CD4-positive, alpha-beta memory T cell (primary cell): ENCODE results near the gene PMS1. TPM values are rescaled to one million over a fixed set of nuclear protein-coding genes. Genes with fewer than 3 reads are reported as not detected.
A peak's percentile ranks its signal among the peaks of the same experiment; 100 is the strongest.

Experiments
- CTCF ChIA-PET: fragments of 350-600 bp; sonication (Branson Sonifier 250); formaldehyde crosslinking; loops from one replicate; lab custom pipeline; 2021; ENCODE audit warnings: inconsistent platforms; ENCODE audit not compliant: partially characterized antibody; lab: Charles Lee
- POLR2A ChIA-PET: fragments of 350-600 bp; sonication (Branson Sonifier 250); formaldehyde crosslinking; loops from one replicate; lab custom pipeline; 2021; ENCODE audit not compliant: partially characterized antibody; lab: Charles Lee
- DNase-seq, 5 donors: peaks; one replicate each; pipeline versions ENCODE4 v3.0.0 to v3.0.0-alpha.2; 2020 to 2022; ENCODE audit warnings: mixed read lengths in 1 of 5
- H3K27ac ChIP-seq: one replicate; pipeline ENCODE4 v1.7.0; 2013; ENCODE audit warnings: low read depth, low read length
- H3K27me3 ChIP-seq: 2 replicates; pipeline ENCODE4 v1.7.0; 2013; ENCODE audit warnings: mild to moderate bottlenecking, low read length, moderate library complexity; ENCODE audit not compliant: insufficient read depth
- H3K36me3 ChIP-seq: 2 replicates; pipeline ENCODE4 v1.7.0; 2013; ENCODE audit warnings: mild to moderate bottlenecking, low read length, moderate library complexity; ENCODE audit not compliant: insufficient read depth
- H3K4me1 ChIP-seq: 2 replicates; pipeline ENCODE4 v1.7.0; 2013; ENCODE audit warnings: mild to moderate bottlenecking, low read length, moderate library complexity; ENCODE audit not compliant: insufficient read depth
- H3K4me3 ChIP-seq, 2 donors: one replicate each; pipeline ENCODE4 v1.7.0; 2013; ENCODE audit warnings: low read length in 2 of 2, mild to moderate bottlenecking in 1 of 2
- H3K9me3 ChIP-seq, 2 donors: one replicate each; pipeline ENCODE4 v1.7.0; 2013; ENCODE audit warnings: low read length in 2 of 2, control low read depth in 1 of 2; ENCODE audit not compliant: control insufficient read depth in 1 of 2
- H3K27ac Mint-ChIP-seq, 7 donors: one replicate each; pipeline ENCODE4 v1.8.0; 2020 to 2021; ENCODE audit warnings: mixed read lengths in 7 of 7, mild to moderate bottlenecking in 6 of 7, inconsistent platforms in 3 of 7, moderate library complexity in 3 of 7
- H3K27me3 Mint-ChIP-seq, 2 donors: one replicate each; pipeline ENCODE4 v1.8.0; 2020 to 2021; ENCODE audit warnings: mixed read lengths in 2 of 2
- H3K36me3 Mint-ChIP-seq, 2 donors: one replicate each; pipeline ENCODE4 v1.8.0; 2020 to 2021; ENCODE audit warnings: mixed read lengths in 2 of 2, inconsistent platforms in 1 of 2, mild to moderate bottlenecking in 1 of 2
- H3K4me1 Mint-ChIP-seq, 4 donors: one replicate each; pipeline ENCODE4 v1.8.0; 2020 to 2021; ENCODE audit warnings: mixed read lengths in 4 of 4, mild to moderate bottlenecking in 1 of 4
- H3K4me3 Mint-ChIP-seq, 8 donors: one replicate each; pipeline ENCODE4 v1.8.0; 2020 to 2021; ENCODE audit warnings: mixed read lengths in 8 of 8, mild to moderate bottlenecking in 7 of 8, moderate library complexity in 6 of 8, inconsistent platforms in 3 of 8
- H3K9me3 Mint-ChIP-seq, 8 donors: one replicate each; pipeline ENCODE4 v1.8.0; 2020 to 2021; ENCODE audit warnings: mixed read lengths in 8 of 8, mild to moderate bottlenecking in 5 of 8, inconsistent platforms in 3 of 8, moderate library complexity in 1 of 8
- intact Hi-C: fragments of 100-400 bp; cut with micrococcal nuclease; formaldehyde crosslinking; loops from one replicate; pipeline ENCODE4 v1.15.1; 2023
- polyA plus RNA-seq, 2 donors: library from polyadenylated mRNA; unstranded; fragments of 300-500 nt; fragmentation: Illumina TruSeq; gene quantifications; one replicate each; pipeline ENCODE4 v1.2.3, GENCODE V29; 2021
- total RNA-seq, 2 experiments: library from RNA; stranded (reverse); gene quantifications; one replicate each; pipeline ENCODE4 v1.2.3, GENCODE V29; 2021

The PMS1 gene
- total and polyA plus RNA-seq, 4 experiments from 2014 or later: 9.1 to 35.1 (median 22.6) TPM

DNA sequence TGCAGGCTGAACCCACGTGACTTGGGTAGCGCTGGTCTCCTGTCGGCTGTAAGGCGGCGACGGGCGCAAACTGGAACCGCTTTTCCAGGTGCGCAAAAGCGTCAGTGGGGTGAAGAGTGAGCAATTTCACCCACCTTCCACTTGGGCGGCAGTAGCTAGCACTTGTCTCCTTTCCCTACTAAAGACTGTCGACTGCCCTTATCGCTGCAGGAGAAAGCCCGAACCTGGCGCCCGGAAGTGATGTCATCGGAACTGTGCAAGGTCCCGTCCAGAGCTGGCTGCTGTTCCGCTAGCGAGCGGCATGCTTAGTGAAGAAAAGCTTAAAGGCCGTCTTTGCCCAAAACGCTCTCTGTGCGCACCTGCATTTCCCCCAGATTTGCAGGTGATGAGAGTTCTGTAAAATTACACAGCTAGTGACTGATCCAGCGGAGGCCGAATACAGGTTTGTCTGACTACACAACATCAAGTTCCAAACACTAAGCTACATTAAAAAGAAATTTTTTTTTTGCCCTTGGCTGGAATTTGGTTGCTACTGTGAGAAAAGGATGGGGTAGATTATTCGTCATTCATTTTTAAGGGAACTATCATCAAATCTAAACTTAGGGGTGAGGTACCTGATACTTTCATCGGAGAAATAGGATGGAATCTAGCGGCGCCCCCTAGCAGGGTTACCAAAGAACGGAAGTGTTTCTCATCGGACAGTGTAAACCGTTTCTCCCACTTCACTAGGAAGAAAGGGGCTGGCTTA, 21.5 kb upstream of the PMS1 start, which contains the start of gene OSGEPL1:
TSS of gene OSGEPL1 (minus strand) at position 242 of the 748 bp plus-strand sequence. CDS start 1,152 bp downstream, outside the sequence.
- no peaks in the 10 kb centered on the region for H3K36me3 ChIP-seq
- H3K36me3 Mint-ChIP-seq: peaks cover 11 to 18% of the 10 kb centered on the region in 2 donors
- peak within 1 kb of the TSS; percentile 88 for H3K27ac ChIP-seq
- H3K9me3 Mint-ChIP-seq: peaks cover 0 to 1% (median 0%) of the 10 kb centered on the region in 8 donors
- intact Hi-C loops: loop anchor here (1.0 to 5.0 kb wide), 6 partner anchors 11 to 555 kb away; partner anchors contain the start of genes ASNSD1, HIBCH, ORMDL1 and PMS1
- CTCF ChIA-PET: interaction anchor here (0.5 to 6.9 kb wide), 28 partner anchors 10 to 917 kb away, joined by 3 to 83 read pairs (median 6); partner anchors contain the start of genes ANKAR, ASNSD1, ORMDL1 and PMS1
- H3K27ac Mint-ChIP-seq: peak within 1 kb of the TSS; percentile 95 to 99 (median 97)
- H3K4me3 ChIP-seq: peak within 1 kb of the TSS; percentile 87 to 94
- no peaks in the 10 kb centered on the region for H3K9me3 ChIP-seq
- peak; percentile 89 to 98 (median 91) for DNase-seq
- peaks cover 13% of the 10 kb centered on the region for H3K4me1 ChIP-seq
- H3K27me3 Mint-ChIP-seq: no peaks in the 10 kb centered on the region
- POLR2A ChIA-PET: interaction anchor here (0.8 to 4.4 kb wide), 25 partner anchors 9 to 1354 kb away, joined by 3 to 95 read pairs (median 5); partner anchors contain the start of genes ANKAR, ASNSD1, MFSD6 and NEMP2
- H3K27me3 ChIP-seq: no peaks in the 10 kb centered on the region
- peaks cover 4 to 15% (median 5%) of the 10 kb centered on the region in 4 donors for H3K4me1 Mint-ChIP-seq
- H3K4me3 Mint-ChIP-seq: peak within 1 kb of the TSS; percentile 90 to 99 (median 95)

DNA sequence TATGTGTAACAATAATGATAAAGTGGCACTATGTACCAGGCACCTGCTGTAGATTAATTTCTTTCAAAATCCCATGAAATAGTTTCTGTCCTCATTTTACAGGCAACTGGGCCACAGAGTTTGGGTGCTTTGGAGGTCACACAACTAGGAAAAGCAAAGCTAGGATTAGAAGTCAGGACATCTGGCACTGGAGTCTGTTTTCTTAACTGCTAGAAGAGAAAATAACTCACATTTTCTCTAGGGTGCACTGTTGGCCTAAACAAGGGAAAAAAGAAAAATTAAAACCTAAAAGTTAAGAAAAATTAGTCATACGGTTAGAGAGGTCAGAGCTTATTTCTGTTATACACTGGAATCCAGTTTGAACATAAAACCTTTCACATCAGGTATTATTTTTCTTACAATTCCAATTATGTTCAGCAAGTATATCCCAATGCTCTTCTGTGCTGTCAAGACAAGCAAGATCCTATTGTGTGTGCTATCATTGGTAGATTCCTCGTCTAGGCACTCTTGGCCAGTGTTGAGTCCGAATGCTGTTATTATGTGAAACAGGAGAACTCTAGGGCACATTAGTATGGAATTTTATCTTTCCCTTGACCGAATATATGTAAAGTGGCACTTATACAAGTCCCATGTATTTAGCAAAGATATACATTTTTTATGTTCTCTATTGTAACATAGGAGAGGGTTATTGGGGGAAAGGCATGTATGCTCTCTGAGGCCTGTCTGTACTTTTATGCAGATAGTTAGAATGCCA, 20.2 kb upstream of the PMS1 start:
- peaks cover 4 to 23% of the 10 kb centered on the region in 2 donors for H3K36me3 Mint-ChIP-seq
- ChIA-PET CTCF (interaction anchor here (1.0 to 6.9 kb wide), 10 partner anchors 8 to 320 kb away, joined by 3 to 83 read pairs (median 18); partner anchors contain the start of genes ASNSD1, ORMDL1 and PMS1), POLR2A (interaction anchor here (0.6 to 4.4 kb wide), 6 partner anchors 10 to 184 kb away, joined by 3 to 95 read pairs (median 8); partner anchors contain the start of genes ORMDL1, PMS1 and SLC40A1)
- Histone ChIP-seq H3K9me3 (no peaks in the 10 kb centered on the region), H3K27ac (peak overlapping the region; percentile 88), H3K4me3 (no peak overlapping the region), H3K27me3 (no peaks in the 10 kb centered on the region), H3K4me1 (peaks cover 13% of the 10 kb centered on the region), H3K36me3 (peaks cover 5% of the 10 kb centered on the region)
- no peaks in the 10 kb centered on the region for H3K27me3 Mint-ChIP-seq
- intact Hi-C loops: loop anchor here (5.0 kb wide), 2 partner anchors 67 to 553 kb away; partner anchors contain the start of gene HIBCH
- peak overlapping the region in 3 of 7 donors; percentile 22 to 99 (median 97) for H3K27ac Mint-ChIP-seq
- no peak for DNase-seq
- peaks cover 4 to 15% (median 5%) of the 10 kb centered on the region in 4 donors for H3K4me1 Mint-ChIP-seq
- peaks cover 0 to 1% (median 0%) of the 10 kb centered on the region in 8 donors for H3K9me3 Mint-ChIP-seq
- H3K4me3 Mint-ChIP-seq: peak overlapping the region in 4 of 8 donors; percentile 26 to 67 (median 39)

DNA sequence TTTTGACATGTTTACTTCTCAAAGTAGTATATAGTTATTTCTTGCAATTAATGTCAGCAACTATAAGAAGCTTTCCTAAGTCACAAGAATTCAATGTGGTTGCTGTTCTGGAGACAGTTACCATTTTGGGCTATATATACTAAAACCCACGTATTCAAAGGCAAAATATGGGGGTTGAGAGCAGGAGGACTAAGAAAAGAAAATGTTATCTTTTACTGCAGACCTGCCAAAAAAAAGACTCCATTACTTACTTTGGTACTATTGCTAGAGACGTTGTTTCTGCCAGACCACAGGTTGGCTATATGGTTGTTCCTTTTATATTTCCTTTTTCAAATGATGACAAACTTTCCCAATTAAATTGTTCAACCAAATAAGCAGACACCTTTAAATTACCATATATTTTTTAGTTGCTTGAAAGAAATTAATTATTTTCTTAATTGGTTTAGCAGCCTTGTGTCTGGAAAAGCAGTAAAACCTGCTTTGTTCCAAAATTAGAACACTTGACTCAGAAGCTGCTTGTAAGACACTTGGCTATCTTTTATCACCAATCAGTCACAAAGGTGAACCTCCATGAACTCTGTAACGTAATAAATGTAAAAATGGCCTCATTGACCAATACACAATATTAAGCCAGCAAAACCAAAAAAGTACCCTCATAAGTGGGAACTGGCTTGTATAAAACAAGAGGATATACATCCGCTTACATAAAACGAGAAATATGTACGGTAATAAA, 13.5 kb upstream of the PMS1 start:
- no peak overlapping the region for H3K4me3 Mint-ChIP-seq
- no peaks in the 10 kb centered on the region for H3K27me3 Mint-ChIP-seq
- H3K36me3 Mint-ChIP-seq: peaks cover 23 to 62% of the 10 kb centered on the region in 2 donors
- H3K4me1 Mint-ChIP-seq: peaks cover 0 to 3% (median under 1%) of the 10 kb centered on the region in 4 donors
- peaks cover 0 to 1% (median 0%) of the 10 kb centered on the region in 8 donors for H3K9me3 Mint-ChIP-seq
- no peak for DNase-seq
- no peak overlapping the region for H3K27ac Mint-ChIP-seq
- no peaks in the 10 kb centered on the region for H3K27me3 ChIP-seq
- CTCF ChIA-PET: interaction anchor here (1.5 to 3.7 kb wide), 2 partner anchors 7 to 21 kb away, joined by 5 to 19 read pairs; partner anchors contain the start of gene OSGEPL1
- peaks cover 53% of the 10 kb centered on the region for H3K36me3 ChIP-seq
- H3K4me3 ChIP-seq: no peak overlapping the region
- H3K27ac ChIP-seq: no peak overlapping the region
- POLR2A ChIA-PET: interaction anchor here (0.8 to 2.8 kb wide), 2 partner anchors 8 to 13 kb away, joined by 3 to 11 read pairs; partner anchors contain the start of genes ORMDL1 and OSGEPL1
- intact Hi-C loops: no loop called here
- no peaks in the 10 kb centered on the region for H3K9me3 ChIP-seq
- H3K4me1 ChIP-seq: no peaks in the 10 kb centered on the region

- Histone ChIP-seq H3K9me3 (no peaks in the 10 kb centered on the region), H3K27me3 (no peaks in the 10 kb centered on the region), H3K4me3 (no peak overlapping the region), H3K4me1 (no peaks in the 10 kb centered on the region), H3K36me3 (peaks cover 66% of the 10 kb centered on the region), H3K27ac (no peak overlapping the region)
- Mint-ChIP-seq H3K9me3 (no peaks in the 10 kb centered on the region), H3K4me1 (peaks cover 0 to 7% (median 6%) of the 10 kb centered on the region in 4 donors), H3K36me3 (peaks cover 26 to 66% of the 10 kb centered on the region in 2 donors), H3K27me3 (no peaks in the 10 kb centered on the region), H3K27ac (peak overlapping the region in 3 of 7 donors; percentile 4 to 68 (median 5)), H3K4me3 (no peak overlapping the region)
- POLR2A ChIA-PET: interaction anchor here (2.8 to 4.0 kb wide), 2 partner anchors 10 to 12 kb away, joined by 11 to 18 read pairs; partner anchors contain the start of genes ORMDL1, OSGEPL1 and PMS1
- intact Hi-C loops: no loop called here
- CTCF ChIA-PET: interaction anchor here (1.5 to 3.7 kb wide), 2 partner anchors 9 to 22 kb away, joined by 5 to 19 read pairs; partner anchors contain the start of gene OSGEPL1
- no peak for DNase-seq
These were observed 12.0 kb upstream of the PMS1 start for GRCh38 chr2:189772212-189772611.

GRCh38 chr2:189782221-189782671, 2.0 kb upstream of the PMS1 start:
- H3K4me3 ChIP-seq: no peak overlapping the region
- H3K27ac ChIP-seq: peak overlapping the region; percentile 93
- Mint-ChIP-seq H3K9me3 (no peaks in the 10 kb centered on the region), H3K36me3 (peaks cover 32 to 67% of the 10 kb centered on the region in 2 donors), H3K27ac (peak overlapping the region; percentile 72 to 97 (median 97)), H3K4me1 (peaks cover 43 to 77% (median 62%) of the 10 kb centered on the region in 4 donors), H3K27me3 (no peaks in the 10 kb centered on the region), H3K4me3 (peak overlapping the region; percentile 49 to 97 (median 84))
- ChIA-PET CTCF (interaction anchor here (1.2 kb wide), 1 partner anchor 85 kb away, joined by 3 read pairs; no protein-coding TSS in a partner anchor), POLR2A (interaction anchor here (3.2 kb wide), 1 partner anchor 19 kb away, joined by 95 read pairs; the partner anchor contains the start of gene OSGEPL1)
- H3K27me3 ChIP-seq: no peaks in the 10 kb centered on the region
- peaks cover 19% of the 10 kb centered on the region for H3K36me3 ChIP-seq
- H3K4me1 ChIP-seq: peaks cover 57% of the 10 kb centered on the region
- intact Hi-C loops: loop anchor here (5.0 to 10.0 kb wide), 6 partner anchors 200 to 1895 kb away; partner anchors contain the start of genes GLS, NAB1, NABP1 and NEMP2
- H3K9me3 ChIP-seq: no peaks in the 10 kb centered on the region
- no peak for DNase-seq
